Keratinocyte (primary cell): ENCODE data around the gene TACC2. TPM values are rescaled to one million over a fixed set of nuclear protein-coding genes. Genes with fewer than 3 reads are reported as not detected.

Experiments used
- DNase-seq: peaks from one replicate; pipeline ENCODE4 v3.0.0-alpha.2; 2011; ENCODE audit warnings: low read depth, missing footprints, low spot score
- FAIRE-seq: peaks from 2 replicates; lab custom pipeline; 2011; peaks lifted over from hg19 to GRCh38; lab: Jason Lieb, UNC
- H2AFZ ChIP-seq: 2 replicates; pipeline ENCODE4 v1.6.0; 2012; ENCODE audit warnings: low read length, control low read depth, inconsistent platforms; ENCODE audit not compliant: control insufficient read depth
- H3K27ac ChIP-seq: 2 replicates; pipeline ENCODE4 v1.5.1; 2011; ENCODE audit warnings: low read length; ENCODE audit not compliant: control insufficient read depth, insufficient read depth
- H3K27me3 ChIP-seq: 3 replicates; pipeline ENCODE4 v1.6.0; 2011; ENCODE audit warnings: low read length; ENCODE audit not compliant: control insufficient read depth, insufficient read depth; ENCODE audit errors: extremely low read depth
- H3K36me3 ChIP-seq, 2 experiments: 2 replicates in 1 of 2; 3 replicates in 1 of 2; pipeline ENCODE4 v1.5.1; 2011; ENCODE audit warnings: low read length in 2 of 2, mild to moderate bottlenecking in 1 of 2; ENCODE audit not compliant: control insufficient read depth in 2 of 2, insufficient read depth in 2 of 2; ENCODE audit errors: extremely low read depth in 1 of 2
- H3K4me1 ChIP-seq: 3 replicates; pipeline ENCODE4 v1.5.1; 2011; ENCODE audit warnings: low read length; ENCODE audit not compliant: control insufficient read depth, insufficient read depth; ENCODE audit errors: extremely low read depth
- H3K4me2 ChIP-seq: 3 replicates; pipeline ENCODE4 v1.6.0; 2011; ENCODE audit warnings: low read depth, low read length; ENCODE audit not compliant: control insufficient read depth, insufficient read depth; ENCODE audit errors: extremely low read depth
- H3K4me3 ChIP-seq, 3 experiments: fragments of 200-600 bp in 1 of 3; sonication (generic) in 1 of 3; 2 replicates in 2 of 3; 3 replicates in 1 of 3; pipeline ENCODE4 v1.5.1; 2011 to 2016; ENCODE audit warnings: low read length in 3 of 3, mild to moderate bottlenecking in 3 of 3, control low read depth in 2 of 3, inconsistent platforms in 1 of 3, low read depth in 1 of 3, mixed read lengths in 1 of 3, mixed run types in 1 of 3, moderate library complexity in 1 of 3; ENCODE audit not compliant: control insufficient read depth in 2 of 3, insufficient read depth in 2 of 3; ENCODE audit errors: extremely low read depth in 1 of 3
- H3K79me2 ChIP-seq: 2 replicates; pipeline ENCODE4 v1.6.0; 2012; ENCODE audit warnings: low read length; ENCODE audit not compliant: control insufficient read depth, insufficient read depth
- H3K9ac ChIP-seq: 3 replicates; pipeline ENCODE4 v1.6.0; 2011; ENCODE audit warnings: low read length; ENCODE audit not compliant: control insufficient read depth, insufficient read depth; ENCODE audit errors: extremely low read depth
- H3K9me1 ChIP-seq: 3 replicates; pipeline ENCODE4 v1.6.0; 2011; ENCODE audit warnings: low read length; ENCODE audit not compliant: control insufficient read depth, insufficient read depth; ENCODE audit errors: extremely low read depth
- H3K9me3 ChIP-seq: 2 replicates; pipeline ENCODE4 v1.5.1; 2012; ENCODE audit warnings: low read depth, low read length; ENCODE audit not compliant: control insufficient read depth
- H4K20me1 ChIP-seq: 3 replicates; pipeline ENCODE4 v1.6.0; 2011; ENCODE audit warnings: low read length; ENCODE audit not compliant: control insufficient read depth, insufficient read depth; ENCODE audit errors: extremely low read depth
- CTCF ChIP-seq, 3 experiments: IDR thresholded peaks in 1 of 3; conservative IDR thresholded peaks in 1 of 3; optimal IDR thresholded peaks in 1 of 3; 2 replicates in 2 of 3; 3 replicates in 1 of 3; pipeline versions ENCODE3 to v1.5.1; 2011; ENCODE audit warnings: low read length in 3 of 3, mild to moderate bottlenecking in 3 of 3, moderate library complexity in 2 of 3, control low read depth in 1 of 3, inconsistent platforms in 1 of 3; ENCODE audit not compliant: insufficient read depth in 2 of 3; ENCODE audit errors: extremely low read depth in 1 of 3
- EZH2 ChIP-seq: IDR thresholded peaks from one replicate; pipeline ENCODE4 v1.6.1; 2012; ENCODE audit warnings: inconsistent platforms, mild to moderate bottlenecking, low read length, moderate library complexity
- dilution Hi-C: fragments of 300-500 bp; cut with MboI; formaldehyde crosslinking; loops from one replicate; pipeline ENCODE4 v1.7.0; 2020; ENCODE audit warnings: low sequenced_read_pairs; ENCODE audit not compliant: extremely low pct_ligation_motif_present
- polyA plus RNA-seq, 5 experiments: library from polyadenylated mRNA; depleted of rRNA in 3 of 5; stranded (reverse) in 3 of 5; stranded (forward) in 1 of 5; unstranded in 1 of 5; fragments of >200 nt; gene quantifications; 1 replicate in 1 of 5; 2 replicates in 3 of 5; 3 replicates in 1 of 5; pipeline versions ENCODE4 v1.2.1 to v1.2.3, GENCODE V29; 2011 to 2012; ENCODE audit warnings: missing spikeins in 2 of 5, low read depth in 1 of 5, low replicate concordance in 1 of 5

The TACC2 gene
- polyA plus RNA-seq, 1 donor (not counting 4 experiments of a cell fraction or from before 2014, with no cell fraction given) = 12.8 TPM

- no peaks in the 10 kb centered on the region for H3K9me3 ChIP-seq
- no peaks in the 10 kb centered on the region for H3K9me1 ChIP-seq
- TF ChIP-seq CTCF (optimal IDR thresholded peaks at IDR 0.05 in 1 of 3, IDR thresholded peaks at IDR 0.05 in 1 of 3, conservative IDR thresholded peaks at IDR 0.05 in 1 of 3; ENCODE audit: extremely low read depth in 1 of 3, insufficient read depth in 2 of 3, low read length in 3 of 3) (no peak), EZH2 (no peak)
- H3K27me3 ChIP-seq = no peaks in the 10 kb centered on the region
- H3K4me1 ChIP-seq = peaks cover 11% of the 10 kb centered on the region
- H3K27ac ChIP-seq = no peak overlapping the region
- no peaks in the 10 kb centered on the region for H4K20me1 ChIP-seq
- DNase-seq = no peak
- peak overlapping the region; percentile 16 for H2AFZ ChIP-seq
- no peaks in the 10 kb centered on the region for H3K79me2 ChIP-seq
- no peaks in the 10 kb centered on the region for H3K36me3 ChIP-seq
- peak overlapping the region in 1 of 3 experiments; percentile 16 for H3K4me3 ChIP-seq
- H3K4me2 ChIP-seq = no peak overlapping the region
- H3K9ac ChIP-seq = no peak overlapping the region
- dilution Hi-C loops = no loop called here
- peak; percentile 55 for FAIRE-seq
Observed at GRCh38 chr10:122102146-122102868, 113.3 kb downstream of the TACC2 start.

- no peaks in the 10 kb centered on the region for H3K27me3 ChIP-seq
- no peak overlapping the region for H3K9ac ChIP-seq
- H3K27ac ChIP-seq = no peak overlapping the region
- H3K36me3 ChIP-seq = no peaks in the 10 kb centered on the region
- no peaks in the 10 kb centered on the region for H3K9me3 ChIP-seq
- dilution Hi-C loops = no loop called here
- H4K20me1 ChIP-seq = no peaks in the 10 kb centered on the region
- no peak overlapping the region for H3K4me3 ChIP-seq
- H3K4me2 ChIP-seq = no peak overlapping the region
- H3K79me2 ChIP-seq = no peaks in the 10 kb centered on the region
- no peaks in the 10 kb centered on the region for H3K9me1 ChIP-seq
- TF ChIP-seq EZH2 (no peak), CTCF (optimal IDR thresholded peaks at IDR 0.05 in 1 of 3, IDR thresholded peaks at IDR 0.05 in 1 of 3, conservative IDR thresholded peaks at IDR 0.05 in 1 of 3; ENCODE audit: extremely low read depth in 1 of 3, insufficient read depth in 2 of 3, low read length in 3 of 3) (no peak)
- no peak for DNase-seq
- FAIRE-seq = peak; percentile 23
- peaks cover 11% of the 10 kb centered on the region for H3K4me1 ChIP-seq
- no peak overlapping the region for H2AFZ ChIP-seq
Observed at GRCh38 chr10:122102869-122103525, 114.0 kb downstream of the TACC2 start.
